HEK293T (cell line): ENCODE data around the gene HTR1D.

Source experiments
- ARNT ChIP-seq: fragments of 450-650 bp; IDR thresholded peaks from 2 replicates; pipeline ENCODE4 v1.6.1; 2017; ENCODE audit warnings: mild to moderate bottlenecking
- BHLHE40 ChIP-seq: fragments of 450-650 bp; IDR thresholded peaks from 2 replicates; pipeline ENCODE4 v1.6.1; 2016; ENCODE audit warnings: mild to moderate bottlenecking, moderate library complexity, borderline replicate concordance
- ELF4 ChIP-seq: fragments of 450-650 bp; IDR thresholded peaks from 2 replicates; pipeline ENCODE4 v1.6.1; 2017; ENCODE audit warnings: antibody characterized with exemption
- FOXK2 ChIP-seq: fragments of 450-650 bp; IDR thresholded peaks from 2 replicates; pipeline ENCODE4 v1.6.1; 2016; ENCODE audit warnings: mild to moderate bottlenecking
- HDGF ChIP-seq: fragments of 450-650 bp; IDR thresholded peaks from 2 replicates; pipeline ENCODE4 v1.6.1; 2017; ENCODE audit warnings: antibody characterized with exemption, borderline replicate concordance
- L3MBTL2 ChIP-seq: fragments of 450-650 bp; conservative IDR thresholded peaks from 2 replicates; pipeline ENCODE4 v1.6.1; 2016; ENCODE audit warnings: mild to moderate bottlenecking
- SP1 ChIP-seq: fragments of 450-650 bp; IDR thresholded peaks from 2 replicates; pipeline ENCODE4 v1.6.1; 2017
- TARDBP ChIP-seq: fragments of 450-650 bp; IDR thresholded peaks from 2 replicates; pipeline ENCODE4 v1.6.1; 2016
- TF ChIP-seq, protein P1 (sequence below): fragments of 450-650 bp; IDR thresholded peaks from 2 replicates; pipeline ENCODE4 v1.6.1; 2016

DNA sequence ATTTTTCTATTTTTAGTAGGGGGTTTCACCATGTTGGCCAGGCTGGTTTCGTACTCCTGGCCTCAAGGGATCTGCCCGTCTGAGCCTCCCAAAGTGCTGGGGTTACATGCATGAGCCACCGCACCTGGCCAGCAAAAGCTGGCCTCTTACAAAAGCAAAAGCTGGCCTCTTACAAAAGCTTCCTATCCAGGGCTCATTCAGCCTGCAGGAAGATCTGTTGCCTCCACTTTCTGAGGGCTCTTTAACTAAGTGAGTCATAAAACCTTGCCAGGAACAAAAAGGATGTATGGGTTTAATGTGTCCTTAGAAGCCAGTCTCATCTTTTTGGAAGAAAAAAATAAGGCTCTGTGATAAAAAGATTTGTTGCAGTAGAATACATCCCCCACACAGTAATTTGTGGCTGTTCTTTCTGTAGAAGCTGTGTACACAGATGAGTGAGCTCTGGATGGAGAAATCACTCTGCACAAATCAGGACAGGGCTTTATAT, 15.0 kb downstream of the HTR1D start:
- no peak for TF ChIP-seq ARNT
- TF ChIP-seq, protein P1, sequence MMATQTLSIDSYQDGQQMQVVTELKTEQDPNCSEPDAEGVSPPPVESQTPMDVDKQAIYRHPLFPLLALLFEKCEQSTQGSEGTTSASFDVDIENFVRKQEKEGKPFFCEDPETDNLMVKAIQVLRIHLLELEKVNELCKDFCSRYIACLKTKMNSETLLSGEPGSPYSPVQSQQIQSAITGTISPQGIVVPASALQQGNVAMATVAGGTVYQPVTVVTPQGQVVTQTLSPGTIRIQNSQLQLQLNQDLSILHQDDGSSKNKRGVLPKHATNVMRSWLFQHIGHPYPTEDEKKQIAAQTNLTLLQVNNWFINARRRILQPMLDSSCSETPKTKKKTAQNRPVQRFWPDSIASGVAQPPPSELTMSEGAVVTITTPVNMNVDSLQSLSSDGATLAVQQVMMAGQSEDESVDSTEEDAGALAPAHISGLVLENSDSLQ, result no peak
- no peak for TF ChIP-seq HDGF
- no peak for TF ChIP-seq TARDBP
- no peak for TF ChIP-seq FOXK2
- no peak for TF ChIP-seq BHLHE40
- no peak for TF ChIP-seq SP1
- no peak for TF ChIP-seq ELF4
- no peak for TF ChIP-seq L3MBTL2
